Inferior parietal cortex (tissue), 1 donor: ENCODE measurements around the gene SYT7.

ENCODE experiments used
- DNase-seq: peaks from one replicate; pipeline ENCODE4 v3.0.0-alpha.2; 2016; ENCODE audit errors: extremely low spot score

SYT7 gene

GRCh38 chr11:61555051-61555969, 25.6 kb downstream of the SYT7 start:
- DNase-seq = no peak

GRCh38 chr11:61554172-61554988, 26.5 kb downstream of the SYT7 start:
- no peak for DNase-seq

GRCh38 chr11:61553373-61554171, 27.3 kb downstream of the SYT7 start:
- DNase-seq = no peak

- no peak for DNase-seq
Observed at GRCh38 chr11:61552108-61552635, 28.7 kb downstream of the SYT7 start.

- DNase-seq = no peak
Observed at GRCh38 chr11:61551634-61552033, 29.2 kb downstream of the SYT7 start.

GRCh38 chr11:61550665-61551227, 30.1 kb downstream of the SYT7 start:
- no peak for DNase-seq

- no peak for DNase-seq
Observed at GRCh38 chr11:61549662-61550568, 31.0 kb downstream of the SYT7 start.

- no peak for DNase-seq
Observed at GRCh38 chr11:61549177-61549576, 31.7 kb downstream of the SYT7 start.

- no peak for DNase-seq
Observed at GRCh38 chr11:61547246-61547645, 33.6 kb downstream of the SYT7 start.

- DNase-seq = no peak
Observed at GRCh38 chr11:61546663-61547062, 34.2 kb downstream of the SYT7 start.

- no peak for DNase-seq
Observed at GRCh38 chr11:61545921-61546320, 35.0 kb downstream of the SYT7 start.

GRCh38 chr11:61545341-61545740, 35.5 kb downstream of the SYT7 start:
- no peak for DNase-seq

- DNase-seq = no peak
Observed at GRCh38 chr11:61544466-61544865, 36.4 kb downstream of the SYT7 start.

- DNase-seq = no peak
Observed at GRCh38 chr11:61543606-61544306, 37.1 kb downstream of the SYT7 start.

- no peak for DNase-seq
Observed at GRCh38 chr11:61542705-61543104, 38.2 kb downstream of the SYT7 start.

GRCh38 chr11:61542024-61542461, 38.8 kb downstream of the SYT7 start:
- DNase-seq = no peak

GRCh38 chr11:61541598-61541997, 39.3 kb downstream of the SYT7 start:
- DNase-seq = no peak

- no peak for DNase-seq
Observed at GRCh38 chr11:61540528-61540927, 40.3 kb downstream of the SYT7 start.

GRCh38 chr11:61539831-61540357, 41.0 kb downstream of the SYT7 start:
- no peak for DNase-seq
